H9 (cell line): ENCODE results near the gene HP1BP3. TPM values are rescaled to one million over a fixed set of nuclear protein-coding genes. Genes with fewer than 3 reads are reported as not detected.

ENCODE experiments used
- DNase-seq: peaks from one replicate; pipeline ENCODE4 v3.0.0-alpha.2; 2017
- H2AFZ ChIP-seq: one replicate; pipeline ENCODE4 v1.6.1; 2013; ENCODE audit warnings: mild to moderate bottlenecking, low read length, control low read depth, moderate library complexity
- H2AK5ac ChIP-seq: 2 replicates; pipeline ENCODE4 v1.6.1; 2013; ENCODE audit warnings: low read length, control low read depth, mixed read lengths; ENCODE audit not compliant: insufficient read length
- H2BK120ac ChIP-seq: one replicate; pipeline ENCODE4 v1.6.1; 2013; ENCODE audit warnings: low read depth, mild to moderate bottlenecking, low read length, control low read depth, inconsistent platforms; ENCODE audit not compliant: poor library complexity, severe bottlenecking
- H2BK12ac ChIP-seq: 2 replicates; pipeline ENCODE4 v1.6.1; 2013; ENCODE audit warnings: low read length, control low read depth, mixed read lengths, low read depth; ENCODE audit not compliant: insufficient read length
- H2BK15ac ChIP-seq: 2 replicates; pipeline ENCODE4 v1.6.1; 2013; ENCODE audit warnings: low read depth, low read length, control low read depth
- H2BK20ac ChIP-seq: one replicate; pipeline ENCODE4 v1.6.1; 2013; ENCODE audit warnings: low read depth, mild to moderate bottlenecking, low read length, control low read depth, inconsistent platforms; ENCODE audit not compliant: poor library complexity, severe bottlenecking
- H2BK5ac ChIP-seq: 2 replicates; pipeline ENCODE4 v1.6.1; 2013; ENCODE audit warnings: low read length, control low read depth, mixed read lengths; ENCODE audit not compliant: insufficient read length
- H3K14ac ChIP-seq: 2 replicates; pipeline ENCODE4 v1.6.1; 2013; ENCODE audit warnings: low read length, control low read depth; ENCODE audit not compliant: insufficient read depth
- H3K18ac ChIP-seq: 2 replicates; pipeline ENCODE4 v1.6.1; 2013; ENCODE audit warnings: low read depth, mild to moderate bottlenecking, mixed read lengths, low read length, control low read depth; ENCODE audit not compliant: insufficient read length
- H3K23ac ChIP-seq: 2 replicates; pipeline ENCODE4 v1.6.1; 2013; ENCODE audit warnings: low read length, control low read depth, mixed read lengths, low read depth; ENCODE audit not compliant: insufficient read length
- H3K23me2 ChIP-seq: 2 replicates; pipeline ENCODE4 v1.6.1; 2013; ENCODE audit warnings: low read depth, mild to moderate bottlenecking, mixed read lengths, low read length, control low read depth; ENCODE audit not compliant: insufficient read length, poor library complexity, severe bottlenecking
- H3K27ac ChIP-seq: 2 replicates; pipeline ENCODE4 v1.5.1; 2013; ENCODE audit warnings: low read length, control low read depth, mixed read lengths, low read depth; ENCODE audit not compliant: insufficient read length
- H3K27me3 ChIP-seq: 2 replicates; pipeline ENCODE4 v1.6.1; 2013; ENCODE audit warnings: low read length, control low read depth, inconsistent platforms; ENCODE audit not compliant: insufficient read depth
- H3K4ac ChIP-seq: 2 replicates; pipeline ENCODE4 v1.6.1; 2013; ENCODE audit warnings: low read depth, mild to moderate bottlenecking, control low read depth, inconsistent platforms, low read length, moderate library complexity
- H3K4me1 ChIP-seq: 2 replicates; pipeline ENCODE4 v1.6.1; 2013; ENCODE audit warnings: low read length, control low read depth, inconsistent platforms; ENCODE audit not compliant: insufficient read depth
- H3K4me2 ChIP-seq: 2 replicates; pipeline ENCODE4 v1.6.1; 2013; ENCODE audit warnings: low read length, control low read depth, mixed read lengths; ENCODE audit not compliant: insufficient read length, insufficient read depth
- H3K56ac ChIP-seq: 2 replicates; pipeline ENCODE4 v1.6.1; 2013; ENCODE audit warnings: low read depth, mild to moderate bottlenecking, mixed read lengths, low read length, control low read depth; ENCODE audit not compliant: insufficient read length
- H3K79me1 ChIP-seq: 2 replicates; pipeline ENCODE4 v1.6.1; 2013; ENCODE audit warnings: low read depth, mild to moderate bottlenecking, moderate library complexity, low read length, control low read depth, inconsistent platforms; ENCODE audit not compliant: insufficient read depth, poor library complexity, severe bottlenecking
- H3K79me2 ChIP-seq: 2 replicates; pipeline ENCODE4 v1.6.1; 2013; ENCODE audit warnings: low read length, control low read depth, inconsistent platforms; ENCODE audit not compliant: insufficient read depth
- H3K9ac ChIP-seq: 2 replicates; pipeline ENCODE4 v1.6.1; 2013; ENCODE audit warnings: low read length, control low read depth, mixed read lengths; ENCODE audit not compliant: insufficient read length; ENCODE audit errors: extremely low read depth
- H3K9me3 ChIP-seq: one replicate; pipeline ENCODE4 v1.6.1; 2013; ENCODE audit warnings: low read depth, low read length, inconsistent platforms; ENCODE audit not compliant: control insufficient read depth
- H3T11ph ChIP-seq: one replicate; pipeline ENCODE4 v1.6.1; 2013; ENCODE audit warnings: mild to moderate bottlenecking, low read length, control low read depth, inconsistent platforms
- H4K20me1 ChIP-seq: one replicate; pipeline ENCODE4 v1.6.1; 2013; ENCODE audit not compliant: control insufficient read depth, insufficient read length, insufficient read depth
- H4K5ac ChIP-seq: 2 replicates; pipeline ENCODE4 v1.6.1; 2013; ENCODE audit warnings: low read depth, mild to moderate bottlenecking, mixed read lengths, low read length, control low read depth; ENCODE audit not compliant: insufficient read length
- H4K8ac ChIP-seq: replicated peaks from 2 replicates; pipeline ENCODE4 v1.6.1; 2013; ENCODE audit warnings: low read length, control low read depth, mixed read lengths, low read depth; ENCODE audit not compliant: insufficient read length
- H4K91ac ChIP-seq: 2 replicates; pipeline ENCODE4 v1.6.1; 2013; ENCODE audit warnings: low read depth, mild to moderate bottlenecking, moderate library complexity, mixed read lengths, low read length, control low read depth; ENCODE audit not compliant: insufficient read length
- H3K27ac Mint-ChIP-seq, 3 experiments: 2 replicates in 2 of 3; 3 replicates in 1 of 3; pipeline ENCODE4 v1.8.0; 2020 to 2021; ENCODE audit warnings: mixed read lengths in 3 of 3, mild to moderate bottlenecking in 1 of 3, moderate library complexity in 1 of 3
- H3K27me3 Mint-ChIP-seq: 2 replicates; pipeline ENCODE4 v1.8.0; 2021; ENCODE audit warnings: low read depth, mild to moderate bottlenecking, moderate library complexity, mixed read lengths
- H3K36me3 Mint-ChIP-seq, 3 experiments: 2 replicates in 2 of 3; 3 replicates in 1 of 3; pipeline ENCODE4 v1.8.0; 2020 to 2021; ENCODE audit warnings: low read depth in 3 of 3, mixed read lengths in 3 of 3; ENCODE audit not compliant: insufficient read depth in 1 of 3
- H3K4me1 Mint-ChIP-seq, 2 experiments: 2 replicates each; pipeline ENCODE4 v1.8.0; 2020; ENCODE audit warnings: mixed read lengths in 2 of 2
- H3K4me3 Mint-ChIP-seq, 2 experiments: 2 replicates in 1 of 2; 3 replicates in 1 of 2; pipeline ENCODE4 v1.8.0; 2020 to 2021; ENCODE audit warnings: mild to moderate bottlenecking in 2 of 2, mixed read lengths in 2 of 2, moderate library complexity in 1 of 2
- H3K9me3 Mint-ChIP-seq, 2 experiments: 2 replicates in 1 of 2; 3 replicates in 1 of 2; pipeline ENCODE4 v1.8.0; 2020; ENCODE audit warnings: mild to moderate bottlenecking in 2 of 2, mixed read lengths in 2 of 2, moderate library complexity in 1 of 2
- CTCF ChIP-seq: fragments of 200-600 bp; sonication (generic); conservative IDR thresholded peaks from 3 replicates; pipeline ENCODE4 v1.8.0; 2021; ENCODE audit warnings: antibody characterized with exemption, mild to moderate bottlenecking
- WGBS: extraction: QIAGEN DNeasy Blood & Tissue Kit; methylation state at CpG from one replicate; pipeline ENCODE4 v1.1.7; 2013; ENCODE audit warnings: missing lambda C conversion rate, low lambda C conversion rate, mixed read lengths; ENCODE audit not compliant: insufficient read length; ENCODE audit errors: extremely low coverage; 5-methylcytosine and 5-hydroxymethylcytosine counted together
- total RNA-seq: library from RNA; stranded (reverse); gene quantifications from 2 replicates; pipeline ENCODE4 v1.2.1, GENCODE V29; 2021

Gene HP1BP3
- total RNA-seq, 1 experiment from 2014 or later, result 127 TPM

DNA sequence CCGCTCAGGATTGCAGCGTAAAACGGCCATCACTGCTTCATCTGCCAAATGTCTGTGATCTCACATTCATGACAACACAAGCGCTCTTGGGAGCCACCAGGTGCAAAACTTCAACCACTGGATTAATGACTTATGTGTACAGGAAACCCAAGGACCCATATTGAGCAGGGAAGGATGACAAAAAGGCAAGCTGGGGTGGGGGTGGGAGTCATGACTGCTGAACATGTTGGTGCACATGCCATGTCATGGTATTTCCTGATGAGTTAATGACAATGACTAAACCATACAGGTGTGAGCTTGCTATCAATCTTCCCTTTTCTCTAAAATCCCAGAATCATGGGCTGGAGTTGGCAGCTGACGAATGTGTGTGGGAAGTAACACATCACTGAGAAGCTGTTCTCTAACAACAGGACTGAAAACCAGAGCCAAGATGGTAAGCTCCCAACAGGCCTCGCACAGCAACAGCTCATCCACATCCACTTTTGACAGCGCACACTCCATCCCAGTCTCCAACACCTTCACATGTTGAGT is 51.5 kb downstream of the HP1BP3 start:
- Histone ChIP-seq H2AK5ac (no peak overlapping the region), H3K27ac (no peak overlapping the region), H2BK12ac (no peak overlapping the region), H4K8ac (no peak overlapping the region), H3K23me2 (peaks cover 8% of the 10 kb centered on the region), H3K4me1 (no peaks in the 10 kb centered on the region; the same call in 1 of the 2 replicates), H3K9ac (no peak overlapping the region), H2BK5ac (no peak overlapping the region), H4K5ac (no peak overlapping the region), H3K79me1 (no peaks in the 10 kb centered on the region), H3K9me3 (no peaks in the 10 kb centered on the region), H3T11ph (no peak overlapping the region), H2BK15ac (no peak overlapping the region), H3K27me3 (peaks cover 8% of the 10 kb centered on the region; the same call in 1 of the 2 replicates), H2BK120ac (no peak overlapping the region), H3K56ac (no peak overlapping the region), H3K4ac (no peak overlapping the region), H2AFZ (no peak overlapping the region), H3K4me2 (no peak overlapping the region), H3K14ac (no peak overlapping the region), H4K91ac (no peak overlapping the region), H3K18ac (no peak overlapping the region), H4K20me1 (no peaks in the 10 kb centered on the region), H3K79me2 (no peaks in the 10 kb centered on the region), H3K23ac (no peak overlapping the region), H2BK20ac (no peak overlapping the region)
- H3K27ac Mint-ChIP-seq, result no peak overlapping the region
- H3K9me3 Mint-ChIP-seq, result no peaks in the 10 kb centered on the region
- WGBS, result no CpG with 5 or more reads among the region's 7 CpGs
- H3K27me3 Mint-ChIP-seq, result peaks cover 44% of the 10 kb centered on the region
- no peak for TF ChIP-seq CTCF
- H3K4me1 Mint-ChIP-seq, result peaks cover 6 to 10% of the 10 kb centered on the region in 2 experiments; a peak in 3 of 4 replicates
- peaks cover 0 to 10% (median 1%) of the 10 kb centered on the region in 3 experiments; a peak in 4 of 7 replicates for H3K36me3 Mint-ChIP-seq
- H3K4me3 Mint-ChIP-seq, result no peak overlapping the region
- no peak for DNase-seq
